Epithelial cell of esophagus (primary cell): ENCODE measurements around the gene FARP1.
"Not testable (repeated sequence)": the region's sequence is repeated elsewhere in the genome, so short reads cannot be mapped to it uniquely, and the experiment has no call there.

Source experiments
- DNase-seq: peaks from one replicate; pipeline ENCODE4 v3.0.0; 2010; ENCODE audit warnings: low read depth
- H3K4me3 ChIP-seq: 2 replicates; pipeline ENCODE4 v1.5.1; 2011; ENCODE audit warnings: mild to moderate bottlenecking, low read length, control low read depth
- CTCF ChIP-seq: IDR thresholded peaks from 2 replicates; pipeline ENCODE4 v1.5.1; 2011; ENCODE audit warnings: low read depth, mild to moderate bottlenecking, low read length, control low read depth, inconsistent platforms; ENCODE audit not compliant: insufficient read depth; ENCODE audit errors: missing control alignments

The FARP1 gene

DNA sequence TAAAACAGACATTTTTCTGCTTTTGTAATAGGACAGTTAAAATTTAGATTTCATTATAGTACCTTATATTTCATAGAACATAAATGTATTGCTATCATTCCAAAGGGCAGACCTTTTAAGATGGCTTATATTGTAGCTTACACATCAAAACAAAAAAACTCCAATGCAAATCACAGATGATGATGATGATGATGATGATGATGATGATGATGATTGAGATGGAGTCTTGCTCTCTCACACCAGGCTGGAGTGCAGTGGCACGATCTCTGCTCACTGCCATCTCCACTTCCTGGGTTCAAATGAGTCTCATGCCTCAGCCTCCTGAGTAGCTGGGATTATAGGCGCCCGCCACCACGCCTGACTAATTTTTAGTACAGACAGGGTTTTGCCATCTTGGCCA is 224.1 kb downstream of the FARP1 start:
- H3K4me3 ChIP-seq = no peak overlapping the region
- no peak for TF ChIP-seq CTCF
- DNase-seq = no peak

- no peak overlapping the region for H3K4me3 ChIP-seq
- no peak for TF ChIP-seq CTCF
- DNase-seq = no peak
These were observed 225.1 kb downstream of the FARP1 start for GRCh38 chr13:98368019-98368418.

- DNase-seq, H3K4me3 ChIP-seq: not testable (repeated sequence)
These were observed 226.6 kb downstream of the FARP1 start for GRCh38 chr13:98369520-98369919.

DNA sequence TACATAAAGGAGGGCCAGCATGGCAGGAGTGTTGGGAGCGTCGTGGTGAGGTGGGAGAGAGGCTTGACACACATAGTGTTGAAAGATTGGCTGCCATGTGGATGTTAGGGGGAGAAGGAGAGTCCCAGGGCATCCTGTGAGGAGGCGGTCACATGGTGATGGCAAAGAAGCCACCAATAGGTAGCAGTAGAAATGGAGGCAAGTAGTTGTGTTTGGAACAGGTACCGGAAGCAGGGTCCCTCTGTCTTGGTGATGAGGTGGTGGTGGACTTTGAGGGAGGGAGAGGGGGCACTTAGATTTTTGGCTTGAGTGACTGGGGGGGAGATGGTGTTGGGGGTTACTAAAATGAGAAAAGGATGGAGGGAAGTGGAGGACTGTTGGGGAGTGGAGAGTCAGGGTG is 227.4 kb downstream of the FARP1 start:
- no peak for TF ChIP-seq CTCF
- no peak for DNase-seq
- H3K4me3 ChIP-seq = no peak overlapping the region

DNA sequence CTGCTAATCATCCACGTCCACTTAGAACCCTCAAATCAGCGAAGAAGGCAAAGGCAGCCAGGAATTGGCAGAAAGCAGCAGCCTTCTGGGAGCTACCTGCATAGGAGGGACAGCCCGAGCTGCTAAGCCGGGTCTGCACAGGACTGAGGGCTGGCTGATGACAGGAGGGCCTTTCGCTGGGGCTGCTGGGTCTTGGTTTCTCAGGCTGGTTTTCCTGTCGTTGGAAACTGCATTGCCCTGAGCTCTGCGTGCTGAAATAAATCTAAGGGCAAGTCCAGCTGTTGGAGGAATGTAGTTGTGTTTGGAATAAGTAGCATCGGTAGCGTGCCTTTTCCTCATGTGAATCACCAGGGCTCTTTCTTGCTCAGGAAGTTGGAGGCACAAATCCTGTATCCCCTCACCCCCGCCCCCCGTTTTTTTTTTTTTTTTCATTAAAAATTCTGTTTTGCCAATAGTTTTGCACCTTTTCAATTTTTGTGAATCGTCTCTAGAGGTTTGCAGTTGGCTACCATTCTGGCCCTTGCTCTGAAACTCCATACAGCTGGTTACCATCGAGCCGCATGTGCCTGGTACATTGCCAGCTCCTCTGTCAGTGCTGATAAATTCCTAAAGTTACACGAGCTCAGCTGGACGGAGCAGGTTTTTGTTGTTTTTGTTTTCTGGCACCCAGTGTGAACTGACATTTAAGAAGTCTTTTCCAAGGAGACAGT is 228.1 kb downstream of the FARP1 start:
- DNase-seq = peak; percentile 27
- no peak overlapping the region for H3K4me3 ChIP-seq
- no peak for TF ChIP-seq CTCF

DNA sequence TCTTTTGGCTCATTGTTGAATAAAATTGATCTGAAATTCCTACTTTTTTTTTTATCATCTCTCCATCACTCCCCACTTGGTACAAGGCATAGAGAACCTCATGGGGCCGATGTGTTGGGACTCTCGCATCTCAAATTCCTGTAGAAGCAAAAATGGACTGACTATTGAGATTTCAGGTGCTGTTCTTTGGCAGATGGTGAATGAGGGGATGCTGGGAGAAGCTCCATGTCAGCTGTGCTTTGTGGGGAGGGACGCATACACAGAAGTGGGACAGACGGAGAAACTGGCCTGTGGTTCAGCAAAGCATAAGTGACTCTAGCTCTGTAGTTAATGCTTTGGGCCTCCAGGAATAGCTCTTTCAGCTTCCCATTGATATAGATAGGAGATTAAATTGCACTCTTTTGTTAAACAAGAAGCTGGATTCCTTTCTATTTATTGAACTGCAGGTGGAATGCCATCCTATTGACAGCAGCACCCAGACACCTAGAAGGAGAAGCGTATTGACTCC is 228.7 kb downstream of the FARP1 start:
- TF ChIP-seq CTCF = no peak
- no peak for DNase-seq
- H3K4me3 ChIP-seq = no peak overlapping the region

DNA sequence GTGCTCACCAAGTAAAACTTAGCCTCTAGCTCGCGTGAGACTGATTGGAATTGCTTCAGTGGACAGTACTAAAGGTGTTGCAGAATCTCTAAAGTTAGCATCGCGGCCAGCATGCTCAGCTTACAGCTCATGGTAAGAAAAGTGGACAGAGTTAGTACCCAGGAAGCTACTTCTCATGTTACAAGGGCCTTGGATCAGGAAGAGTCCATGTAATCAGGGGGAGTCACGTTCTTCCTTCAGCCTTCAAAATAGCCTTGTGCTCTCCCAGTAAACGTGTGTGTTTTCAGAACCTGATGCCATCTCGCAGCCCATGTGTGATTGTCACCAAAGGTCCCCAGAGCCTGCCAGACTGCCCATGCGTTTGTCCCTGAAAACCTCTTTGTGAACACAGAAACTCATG is 230.0 kb downstream of the FARP1 start:
- no peak for TF ChIP-seq CTCF
- DNase-seq = no peak
- no peak overlapping the region for H3K4me3 ChIP-seq

DNA sequence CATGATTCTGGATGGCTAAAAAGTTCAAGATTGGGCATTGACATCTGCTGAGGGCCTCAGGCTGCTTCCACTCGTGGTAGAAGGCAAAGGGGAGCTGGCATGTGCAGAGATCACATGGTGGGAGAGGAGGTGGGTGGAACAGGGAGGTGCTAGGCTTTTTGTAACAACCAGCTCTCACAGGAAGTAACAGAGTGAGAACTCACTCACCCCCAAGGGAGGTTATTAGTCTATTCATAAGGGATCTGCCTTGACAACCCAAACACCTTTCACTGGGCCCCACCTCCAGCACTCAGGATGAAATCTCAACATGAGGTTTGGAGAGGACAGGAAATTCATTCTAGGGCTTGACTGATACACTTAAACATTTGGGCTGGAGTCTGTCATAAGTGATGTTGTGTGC is 231.9 kb downstream of the FARP1 start:
- TF ChIP-seq CTCF = no peak
- no peak for DNase-seq
- H3K4me3 ChIP-seq = no peak overlapping the region
